Stomach (tissue), 4 donors: Measurements from ENCODE around the gene RNF149.

Source experiments
- CTCF ChIP-seq, 7 experiments: fragments of 450-650 bp in 4 of 7; fragments of 200-600 bp in 3 of 7; sonication (generic) in 3 of 7; IDR thresholded peaks; one replicate each; pipeline ENCODE4 v1.5.1; 2016 to 2019; ENCODE audit warnings: antibody characterized with exemption in 7 of 7, control low read depth in 2 of 7, mild to moderate bottlenecking in 1 of 7
- POLR2A ChIP-seq, 4 donors: fragments of 450-650 bp; IDR thresholded peaks; one replicate each; pipeline ENCODE4 v1.6.1; 2016; ENCODE audit warnings: antibody characterized with exemption in 4 of 4, control low read depth in 2 of 4, mild to moderate bottlenecking in 1 of 4, moderate library complexity in 1 of 4

GRCh38 chr2:101270700-101271259 lies 37.7 kb downstream of the RNF149 start:
- no peak for TF ChIP-seq CTCF (IDR thresholded peaks at IDR 0.05)
- TF ChIP-seq POLR2A (IDR thresholded peaks at IDR 0.05) = no peak
